Measurements from ENCODE around the gene TPSG1.
"Not testable (repeated sequence)": the region's sequence is repeated elsewhere in the genome, so short reads cannot be mapped to it uniquely, and the experiment has no call there.

TPSG1 gene

DNA sequence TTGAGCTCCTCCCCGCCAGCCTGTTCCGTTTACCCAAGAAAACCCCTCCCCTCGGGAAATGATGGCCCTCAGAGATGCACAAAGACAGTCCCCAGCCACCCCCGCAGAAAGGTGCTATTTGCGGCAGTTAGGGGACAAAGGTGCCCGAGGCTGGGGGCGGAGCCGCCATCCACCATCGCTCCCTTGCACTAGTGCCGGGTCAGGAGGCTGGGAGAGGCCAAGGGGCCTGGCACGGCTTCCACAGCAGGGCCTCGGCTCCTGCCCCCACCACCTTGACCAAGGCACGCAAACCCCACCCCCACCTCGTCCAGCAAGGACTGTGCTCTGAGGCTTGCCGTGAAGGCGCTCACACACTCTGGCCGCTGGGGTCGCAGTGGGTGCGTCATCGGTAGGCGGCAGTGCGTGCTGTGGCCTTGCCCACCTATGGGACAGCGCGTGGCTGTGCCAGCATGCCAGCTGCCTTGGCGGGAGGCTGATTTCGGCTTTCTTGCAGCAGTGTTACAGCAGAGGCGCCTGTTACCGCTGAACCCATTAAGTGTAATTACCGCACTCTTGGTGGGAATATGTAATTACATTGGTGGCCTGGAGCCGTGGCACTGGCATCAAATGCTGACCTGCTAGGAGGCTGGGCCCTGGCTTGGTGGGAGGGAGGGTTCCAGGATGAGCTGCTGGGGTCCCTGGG lies 31.8 kb downstream of the TPSG1 start:
- no peak for DNase-seq

DNA sequence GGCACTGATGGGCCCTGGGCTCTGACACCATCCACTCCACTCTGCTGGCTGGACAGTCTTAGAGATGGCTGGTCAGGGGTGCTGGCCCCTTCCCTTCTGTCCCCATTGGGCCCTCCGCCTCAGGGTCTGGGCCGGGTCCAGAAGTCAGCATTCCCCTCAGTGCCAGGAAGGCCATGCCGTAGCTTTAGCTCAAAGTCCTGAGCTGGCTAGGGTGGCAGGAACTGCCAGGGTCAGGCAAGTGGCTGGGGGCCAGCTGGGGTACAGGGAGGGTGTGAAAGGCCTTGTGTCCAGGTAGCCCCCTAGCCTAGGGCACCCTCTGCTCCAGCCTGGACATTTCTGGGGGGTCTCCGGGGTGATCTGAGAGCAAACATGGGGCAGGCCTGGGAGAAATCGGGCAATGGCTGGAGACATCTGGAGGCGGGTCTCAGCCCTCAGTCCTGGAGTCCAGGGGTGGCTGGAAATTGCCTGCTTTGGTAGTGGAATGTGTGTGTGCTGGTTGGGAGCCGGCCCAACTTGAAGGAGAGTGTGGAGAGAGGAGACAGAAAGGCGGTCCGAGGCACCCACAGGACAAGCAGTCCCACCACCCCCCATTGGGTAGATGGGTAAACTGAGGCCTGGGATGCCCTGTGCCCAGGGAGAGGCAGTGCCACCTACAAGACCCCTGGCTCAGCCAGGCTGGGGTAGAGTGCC lies 32.5 kb downstream of the TPSG1 start:
- no peak for DNase-seq

DNA sequence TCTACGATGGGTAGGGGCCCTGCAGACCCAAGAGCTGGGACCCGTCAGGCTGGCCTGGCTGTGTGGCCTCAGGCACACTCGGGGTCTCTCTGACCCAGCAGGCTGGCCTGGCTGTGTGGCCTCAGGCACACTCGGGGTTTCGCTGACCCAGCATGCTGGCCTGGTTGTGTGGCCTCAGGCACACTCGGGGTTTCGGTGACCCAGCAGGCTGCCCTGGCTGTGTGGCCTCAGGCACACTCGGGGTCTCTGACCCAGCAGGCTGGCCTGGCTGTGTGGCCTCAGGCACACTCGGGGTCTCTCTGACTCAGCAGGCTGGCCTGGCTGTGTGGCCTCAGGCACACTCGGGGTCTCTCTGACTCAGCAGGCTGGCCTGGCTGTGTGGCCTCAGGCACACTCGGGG lies 34.3 kb downstream of the TPSG1 start:
- DNase-seq: not testable (repeated sequence)

DNA sequence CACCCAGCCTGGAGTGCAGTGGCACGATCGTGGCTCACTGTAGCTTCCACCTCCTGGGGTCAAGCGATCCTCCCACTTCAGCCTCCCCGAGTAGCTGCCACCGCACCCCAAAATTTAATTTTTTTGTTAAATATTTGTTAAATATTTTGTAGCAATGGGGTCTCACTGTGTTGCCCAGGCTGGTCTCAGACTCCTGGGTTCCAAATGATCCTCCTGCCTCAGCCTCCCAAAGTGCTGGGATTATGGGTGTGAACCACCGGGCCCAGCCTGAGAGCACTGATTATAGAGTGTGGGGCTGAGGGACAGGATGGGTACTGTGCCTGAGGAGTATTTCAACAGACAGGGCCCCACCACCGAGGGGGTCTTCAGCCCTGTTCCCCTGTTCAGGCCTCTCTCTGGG lies 35.6 kb downstream of the TPSG1 start:
- no peak for DNase-seq

DNA sequence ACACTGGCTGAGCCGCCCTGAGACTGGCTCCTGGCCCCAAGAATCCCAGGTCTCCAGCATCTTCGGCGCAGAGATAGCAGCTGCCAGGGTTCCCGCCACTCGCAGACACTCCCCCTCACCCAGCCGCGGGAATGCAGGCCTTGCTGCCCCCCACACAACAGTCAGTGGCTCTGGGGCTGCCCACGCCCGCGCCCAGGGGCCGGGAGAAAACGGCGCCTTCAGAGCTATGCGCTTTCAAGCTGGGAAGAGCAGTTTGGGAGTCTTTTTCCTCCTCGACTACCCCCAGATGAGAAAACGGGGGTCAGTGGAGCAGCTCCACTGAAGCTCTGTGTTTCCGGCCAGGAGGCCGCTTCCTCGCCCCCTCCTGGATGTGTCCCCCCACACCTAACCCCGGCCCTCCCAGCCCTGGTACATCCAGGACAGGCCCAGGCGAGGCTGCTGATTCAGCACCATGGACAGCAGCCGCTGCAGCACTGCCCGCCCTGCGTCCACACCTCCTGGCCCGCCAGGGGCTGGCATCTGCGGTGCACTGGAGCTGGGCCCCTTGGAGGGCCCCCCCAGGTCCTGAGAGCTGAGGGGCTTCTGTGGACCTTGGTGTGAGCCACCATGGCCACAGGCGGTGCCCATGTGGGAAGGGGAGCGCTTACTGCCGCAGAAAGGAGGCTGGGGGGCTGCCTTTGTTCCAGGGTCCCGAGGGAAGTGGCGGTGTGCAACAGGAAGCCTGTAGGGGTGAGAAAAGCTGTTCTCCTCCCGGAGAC lies 36.5 kb downstream of the TPSG1 start:
- DNase-seq: no peak

DNA sequence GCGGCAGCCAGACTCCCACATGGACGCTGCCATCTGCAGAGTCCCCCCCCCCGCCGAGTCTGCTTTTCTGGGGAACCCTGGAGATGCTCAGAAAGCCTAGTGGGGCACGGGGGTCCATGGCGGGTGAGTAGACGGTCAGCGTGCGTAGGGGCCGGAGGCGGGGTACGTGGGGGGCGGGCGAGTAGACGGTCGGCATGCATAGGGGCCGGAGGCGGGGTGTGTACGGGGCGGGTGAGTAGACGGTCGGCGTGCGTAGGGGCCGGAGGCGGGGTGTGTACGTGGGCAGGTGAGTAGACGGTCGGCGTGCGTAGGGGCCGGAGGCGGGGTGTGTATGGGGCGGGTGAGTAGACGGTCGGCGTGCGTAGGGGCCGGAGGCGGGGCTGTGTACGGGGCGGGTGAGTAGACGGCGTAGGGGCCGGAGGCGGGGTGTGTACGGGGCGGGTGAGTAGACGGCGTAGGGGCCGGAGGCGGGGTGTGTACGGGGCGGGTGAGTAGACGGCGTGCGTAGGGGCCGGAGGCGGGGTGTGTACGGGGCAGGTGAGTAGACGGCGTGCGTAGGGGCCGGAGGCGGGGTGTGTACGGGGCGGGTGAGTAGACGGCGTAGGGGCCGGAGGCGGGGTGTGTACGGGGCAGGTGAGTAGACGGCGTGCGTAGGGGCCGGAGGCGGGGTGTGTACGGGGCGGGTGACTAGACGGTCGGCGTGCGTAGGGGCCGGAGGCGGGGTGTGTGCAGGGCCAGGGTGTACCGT lies 39.4 kb downstream of the TPSG1 start:
- not testable (repeated sequence) for DNase-seq

DNA sequence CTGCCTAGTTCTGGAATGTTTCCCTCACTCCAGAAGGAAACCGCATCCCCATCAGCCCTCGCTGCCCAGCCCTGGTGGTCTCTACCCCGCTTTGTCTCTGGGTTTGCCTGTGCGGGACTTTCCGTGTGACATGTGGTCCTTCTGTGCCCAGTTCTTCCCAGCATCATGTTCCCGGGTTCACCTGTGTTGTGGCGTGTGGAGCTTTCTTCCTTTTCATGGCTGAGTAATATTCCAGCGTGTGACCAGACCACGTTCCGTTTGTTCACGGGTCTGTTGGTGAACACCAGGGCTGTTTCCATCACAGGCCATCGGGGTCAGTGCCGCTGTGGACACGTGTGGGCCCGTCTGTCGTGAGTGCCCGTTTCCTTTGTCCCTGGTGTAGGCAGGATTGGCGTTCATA lies 40.1 kb downstream of the TPSG1 start:
- no peak for DNase-seq

DNA sequence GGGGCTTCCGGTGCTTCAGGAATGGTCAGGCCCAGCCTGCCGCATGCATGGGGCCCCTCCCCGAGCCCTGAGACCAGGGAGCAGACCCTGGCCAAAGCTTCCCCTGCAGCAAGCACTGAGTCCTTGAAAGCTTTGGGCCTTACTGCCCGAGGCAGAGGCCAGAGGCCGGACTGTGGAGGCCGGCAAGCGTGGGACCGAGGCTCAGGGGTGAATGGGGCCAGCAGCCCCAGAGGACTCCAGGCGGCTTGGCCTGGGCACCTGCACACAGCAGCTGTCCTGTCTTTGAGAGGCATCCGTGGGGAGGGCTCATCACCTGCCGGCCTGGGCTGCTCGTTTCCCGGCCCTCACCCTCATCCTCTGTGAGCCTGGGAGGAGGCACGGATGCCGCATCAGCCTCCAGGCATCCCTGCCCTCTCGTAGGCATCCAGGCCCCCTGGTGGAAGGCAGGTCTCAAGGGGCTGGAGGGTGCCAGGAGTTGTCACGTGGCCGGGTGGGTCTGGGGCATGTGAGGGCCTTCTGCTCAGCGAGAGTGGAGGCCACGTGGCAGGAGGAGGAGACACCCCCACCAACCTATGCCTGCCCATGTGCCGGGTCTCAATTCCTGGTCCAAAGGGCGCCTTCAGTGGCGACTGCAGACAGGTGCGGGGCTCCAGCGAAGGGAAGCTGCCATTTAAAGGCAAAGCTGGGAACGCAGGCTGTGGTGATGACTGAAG lies 40.8 kb downstream of the TPSG1 start:
- DNase-seq: no peak

DNA sequence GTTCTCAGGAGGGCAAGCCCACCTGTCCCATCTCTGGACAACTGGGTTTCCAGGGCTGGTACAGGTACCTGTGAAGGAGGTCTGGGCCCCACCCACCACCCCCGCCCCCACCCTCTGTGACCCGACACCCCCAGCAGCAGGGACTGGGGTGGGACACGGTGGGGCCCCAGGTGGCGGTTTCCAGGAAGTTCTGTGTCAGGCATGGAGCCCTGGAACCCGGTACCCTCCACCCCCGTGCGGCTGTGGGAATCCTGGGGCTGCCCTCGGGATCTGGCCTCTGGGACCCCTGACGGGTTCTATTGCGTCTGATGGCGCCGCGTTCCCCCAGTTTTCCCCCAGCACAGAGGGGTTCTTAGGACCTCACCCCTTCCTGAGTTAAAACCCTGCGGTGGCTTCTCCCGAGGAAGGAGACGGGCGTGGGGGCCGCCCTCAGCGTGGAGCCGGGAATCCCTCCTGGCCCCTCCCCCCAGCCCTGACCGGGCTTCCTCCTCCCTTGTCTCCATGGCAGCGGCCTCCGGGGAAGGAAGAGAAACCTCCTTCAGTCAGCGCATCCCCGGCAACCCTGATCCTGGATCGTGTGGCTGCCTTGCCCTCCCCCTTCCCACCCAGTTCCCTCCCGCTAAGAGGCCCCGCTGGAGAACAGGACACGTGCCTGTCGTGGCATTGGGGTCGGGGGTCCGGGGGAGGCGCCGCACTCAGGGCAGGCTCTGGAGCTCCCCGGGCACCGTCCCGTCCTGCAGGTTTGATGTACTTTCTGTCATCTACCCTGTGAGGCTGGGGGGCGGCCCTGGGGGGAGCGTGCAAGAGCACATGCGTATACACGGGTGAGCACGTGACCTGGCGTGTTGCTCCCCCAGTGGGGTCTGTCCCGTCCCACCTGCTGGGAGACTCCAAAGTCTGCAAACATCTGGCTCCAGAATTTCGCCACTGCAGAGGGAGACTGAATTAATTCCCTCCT lies 41.8 kb downstream of the TPSG1 start:
- peak; percentile 82 for DNase-seq

DNA sequence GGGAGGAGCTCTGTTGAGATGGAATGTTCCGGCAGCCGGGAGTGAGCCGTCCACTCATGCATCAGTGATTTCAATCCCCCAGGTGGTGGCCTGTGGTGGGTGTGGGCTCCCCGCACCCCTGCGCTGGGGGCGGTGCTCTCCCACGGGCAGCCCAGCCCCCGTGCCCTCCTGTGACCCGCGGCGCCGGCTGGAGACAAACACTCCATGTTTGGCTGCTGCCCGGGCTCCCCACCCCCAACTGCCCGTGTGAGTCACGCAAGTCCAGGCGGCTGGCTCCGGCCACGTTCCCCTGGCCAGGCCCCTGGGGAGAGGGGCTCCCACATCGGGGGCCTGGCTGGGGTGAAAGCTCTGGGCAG lies 42.8 kb downstream of the TPSG1 start:
- DNase-seq: peak; percentile 91

DNA sequence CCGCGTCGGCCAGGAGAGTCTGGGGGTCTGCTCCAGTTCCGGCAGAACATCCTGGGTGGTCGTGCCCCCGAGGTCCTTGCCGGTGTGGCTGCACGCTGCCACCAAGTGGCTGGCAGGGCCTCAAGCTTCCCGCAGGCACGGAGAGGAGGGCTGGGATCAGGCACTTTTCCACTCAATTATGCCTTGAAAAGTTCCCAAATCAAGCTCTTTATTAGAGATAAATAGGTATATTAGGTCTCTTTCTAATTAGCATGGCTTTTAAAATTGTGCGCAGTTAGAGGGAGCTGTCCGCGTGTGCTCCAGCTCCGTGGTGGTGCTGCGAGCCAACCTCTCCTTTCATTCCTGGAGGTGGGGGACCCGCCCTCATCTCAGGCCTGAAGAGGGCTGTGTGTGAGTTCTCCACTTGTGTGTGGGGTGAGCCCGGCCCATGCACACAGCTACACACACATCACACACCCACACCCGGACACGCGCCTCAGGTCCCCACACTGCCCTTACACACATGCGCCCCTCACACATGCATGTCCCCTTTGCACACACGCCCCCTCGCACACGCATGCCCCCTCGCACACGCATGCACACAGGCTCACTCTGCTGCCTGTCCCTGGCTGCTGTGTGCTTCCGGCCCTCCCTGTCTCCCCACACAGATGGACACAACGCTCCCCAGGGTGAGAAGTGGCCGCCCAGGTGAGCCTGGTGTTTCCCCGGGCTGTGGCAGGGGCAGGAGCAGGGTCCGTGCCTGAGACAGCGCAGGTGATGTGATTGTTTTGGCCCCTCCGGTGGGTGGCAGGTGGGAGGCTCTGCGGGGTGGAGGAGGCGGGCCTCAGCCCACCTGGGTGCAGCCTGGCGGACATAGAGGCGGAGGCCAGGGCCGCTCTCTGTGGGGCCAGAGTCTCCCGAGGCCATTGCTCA lies 43.4 kb downstream of the TPSG1 start:
- peak; percentile 12 for DNase-seq

DNA sequence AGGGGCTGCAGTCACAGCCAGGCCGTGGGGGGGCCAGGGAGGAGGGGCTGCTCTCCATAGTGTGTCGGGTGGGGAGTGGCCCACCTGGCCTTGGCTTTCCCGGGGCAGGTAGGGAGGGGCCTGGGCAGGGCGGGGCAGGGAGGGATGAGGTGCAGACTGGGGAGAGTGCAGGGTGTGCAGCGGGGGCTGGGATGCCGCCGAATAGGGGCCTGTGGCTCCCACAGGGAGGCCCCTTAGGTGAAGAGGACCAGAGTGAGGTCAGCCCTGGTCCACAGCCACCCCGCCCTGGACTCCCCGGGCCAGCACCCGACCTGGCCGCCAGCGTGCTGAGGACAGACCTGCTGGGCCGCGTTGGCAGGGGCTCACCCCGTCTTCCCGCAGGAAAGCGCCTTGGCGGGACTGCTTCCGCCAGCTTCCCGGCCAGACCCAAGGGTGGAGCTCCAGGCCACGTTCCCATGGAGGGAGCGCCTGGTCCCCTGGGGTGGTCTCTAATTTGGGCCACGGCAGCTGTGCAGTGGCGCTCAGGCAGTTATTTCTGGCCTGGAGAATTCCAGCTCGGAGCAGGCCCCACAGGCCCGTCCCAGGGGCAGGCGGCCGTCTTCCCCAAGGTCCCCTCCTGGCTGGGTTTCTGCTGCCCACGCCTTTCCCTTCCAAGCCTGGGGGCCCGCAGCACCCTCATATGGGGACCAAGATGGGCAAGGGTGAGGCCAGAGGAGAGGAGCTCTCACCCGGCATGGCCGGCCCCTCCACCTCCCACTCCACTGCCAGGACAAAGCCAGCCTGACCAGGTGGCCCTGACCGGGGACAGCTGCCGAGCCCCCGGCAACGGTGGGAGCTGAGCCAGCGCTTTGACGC lies 44.3 kb downstream of the TPSG1 start:
- no peak for DNase-seq

DNA sequence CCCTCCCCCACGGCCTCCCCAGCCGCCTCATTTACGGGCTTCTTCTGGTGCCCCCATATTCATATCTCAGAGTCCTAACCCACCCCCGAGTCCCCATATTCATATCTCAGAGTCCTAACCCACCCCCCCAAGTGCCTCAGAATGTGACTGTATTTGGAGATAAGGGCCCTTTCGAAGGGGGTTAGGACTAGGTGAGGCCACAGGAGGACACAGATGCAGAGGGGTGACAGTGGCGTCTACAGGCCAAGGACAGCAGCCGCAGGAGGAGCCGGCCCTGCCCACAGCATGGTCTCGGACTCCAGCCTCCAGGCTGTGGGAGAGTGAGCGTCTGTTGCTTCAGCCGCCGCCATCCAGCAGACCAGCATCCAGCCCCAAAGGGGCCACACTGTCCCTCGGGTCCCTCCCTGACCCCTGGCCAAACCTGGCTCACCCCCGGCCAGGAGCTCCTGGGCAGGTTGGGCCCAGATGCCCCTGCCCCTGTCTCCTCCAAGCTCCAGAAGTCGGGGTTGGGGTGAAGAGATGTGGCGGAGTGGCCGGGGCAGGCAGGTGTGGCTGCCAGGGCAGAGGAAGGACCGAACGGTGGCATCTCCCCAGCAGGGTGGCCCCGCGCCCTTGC lies 46.7 kb downstream of the TPSG1 start:
- no peak for DNase-seq

DNA sequence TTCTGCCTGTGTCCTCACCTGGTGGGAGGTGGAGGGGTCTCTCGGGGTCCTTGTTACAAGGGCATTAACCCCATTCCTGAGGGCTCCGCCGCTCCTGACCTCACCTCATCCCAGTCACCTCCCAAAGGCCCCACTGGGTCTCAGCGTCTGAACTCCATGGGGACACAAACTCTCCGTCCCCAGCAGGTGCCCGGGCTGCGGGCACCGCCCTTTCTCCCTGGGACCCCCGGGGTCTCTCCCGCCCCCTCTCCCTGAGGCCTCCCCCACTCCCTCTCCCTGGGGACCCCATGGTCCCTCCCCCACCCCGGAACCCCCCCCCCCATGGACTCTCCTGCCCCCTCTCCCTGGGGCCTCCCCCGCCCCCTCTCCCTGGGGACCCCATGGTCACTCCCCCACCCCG lies 47.3 kb downstream of the TPSG1 start:
- DNase-seq: no peak

DNA sequence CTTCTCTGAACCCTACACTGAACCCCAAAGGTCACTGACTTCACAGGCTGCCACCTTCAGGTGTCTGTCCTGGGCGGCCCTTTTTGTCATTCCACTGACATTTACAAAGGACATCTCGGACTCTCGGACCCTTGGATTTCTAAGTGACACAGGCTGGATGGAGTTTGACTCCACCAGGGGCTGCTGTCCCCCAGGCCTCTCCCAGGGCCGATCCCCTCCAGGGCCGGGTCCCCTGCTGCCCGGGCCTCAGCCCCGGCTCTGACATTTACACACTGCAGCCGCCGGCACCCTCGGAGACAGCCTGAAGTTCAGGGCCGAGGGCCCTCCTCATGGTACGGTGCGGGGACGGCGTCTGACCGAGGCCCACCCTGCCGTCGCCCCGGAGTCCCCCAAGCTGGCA lies 48.0 kb downstream of the TPSG1 start:
- DNase-seq: no peak

DNA sequence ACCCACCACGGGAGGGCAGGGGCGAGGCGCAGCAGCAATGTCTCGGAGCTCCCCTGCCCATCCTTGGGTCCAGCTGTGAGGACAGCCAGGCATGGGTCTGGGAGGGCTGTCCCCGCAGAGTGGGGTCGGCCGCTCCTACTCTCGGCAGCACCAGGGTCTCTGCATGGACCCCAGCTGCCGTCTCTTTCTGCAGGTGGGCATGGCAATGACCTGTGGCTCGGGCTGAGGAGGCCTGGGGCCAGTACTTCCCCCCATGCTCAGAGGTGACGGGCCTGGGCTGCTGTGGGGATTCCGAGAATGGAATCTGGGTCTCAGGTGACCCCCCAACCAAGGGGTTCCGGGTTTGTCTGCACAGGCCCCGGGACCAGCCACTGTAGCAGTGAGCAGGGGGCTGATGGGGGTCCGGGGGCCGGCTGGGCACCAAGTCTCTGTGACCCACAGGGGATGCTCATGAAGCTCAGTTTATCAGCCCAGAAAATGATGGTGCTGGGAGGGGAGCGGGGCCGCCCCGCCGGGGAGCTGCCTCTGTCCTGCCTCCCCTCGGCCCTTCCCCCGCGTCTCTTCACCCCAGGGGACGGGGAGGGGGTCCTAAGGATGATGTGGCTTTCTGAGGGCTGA lies 48.7 kb downstream of the TPSG1 start:
- DNase-seq: no peak

DNA sequence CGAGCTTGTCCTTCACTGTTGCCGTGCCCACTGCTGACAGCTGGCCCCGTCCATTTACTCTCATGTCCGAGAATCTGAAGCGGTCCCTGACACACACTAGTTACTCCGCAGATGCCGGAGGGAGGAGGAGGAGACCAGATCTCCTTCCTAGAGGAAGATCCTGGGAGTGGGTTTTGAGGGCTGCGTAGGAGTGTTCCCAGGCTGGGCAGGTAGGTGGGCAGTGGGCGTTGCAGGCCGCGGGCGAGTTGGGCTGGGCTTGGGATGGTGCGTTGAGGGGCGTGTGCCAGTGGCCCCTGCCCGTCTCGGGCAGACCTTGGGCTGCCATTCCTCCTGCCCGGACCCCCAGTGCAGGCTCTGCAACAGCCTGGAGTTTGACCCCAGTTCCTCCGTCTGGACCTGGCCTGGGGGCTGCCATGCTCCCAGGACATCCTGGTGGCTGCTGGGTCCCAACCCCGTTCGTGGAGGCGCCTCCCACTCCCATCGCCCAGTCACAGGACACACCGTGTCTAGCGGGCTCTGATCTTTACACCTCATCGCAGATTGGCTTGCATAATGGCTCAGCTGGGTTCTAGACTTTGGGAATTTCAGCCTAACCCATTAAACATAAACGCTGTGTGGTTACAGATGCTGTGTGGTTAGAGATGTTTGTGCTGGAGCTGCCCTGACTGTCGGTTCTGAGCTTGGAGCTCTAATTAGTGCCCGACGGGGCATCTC lies 49.3 kb downstream of the TPSG1 start:
- DNase-seq: peak; percentile 37

Measured in kidney glomerular epithelial cell (primary cell).